GM19240 (cell line): Measurements from ENCODE around the gene CXCL12.

Source experiments
- DNase-seq: peaks from one replicate; pipeline ENCODE4 v3.0.0; 2011; ENCODE audit warnings: low spot score; ENCODE audit not compliant: insufficient read length

CXCL12 gene

GRCh38 chr10:44385696-44386441, 972 bp upstream of the CXCL12 start:
- no peak for DNase-seq

GRCh38 chr10:44384601-44385025, 284 bp downstream of the CXCL12 start:
- no peak for DNase-seq

GRCh38 chr10:44383749-44384600, 922 bp downstream of the CXCL12 start:
- DNase-seq: no peak

GRCh38 chr10:44382981-44383748, 1.7 kb downstream of the CXCL12 start:
- DNase-seq: no peak

GRCh38 chr10:44382131-44382858, 2.6 kb downstream of the CXCL12 start:
- DNase-seq: no peak

GRCh38 chr10:44380829-44381600, 3.9 kb downstream of the CXCL12 start:
- DNase-seq: no peak

- no peak for DNase-seq
Observed at GRCh38 chr10:44379907-44380306, 5.0 kb downstream of the CXCL12 start.

- DNase-seq: no peak
Observed at GRCh38 chr10:44378626-44379025, 6.3 kb downstream of the CXCL12 start.

- no peak for DNase-seq
Observed at GRCh38 chr10:44377651-44378310, 7.1 kb downstream of the CXCL12 start.

GRCh38 chr10:44376472-44377099, 8.3 kb downstream of the CXCL12 start:
- no peak for DNase-seq

- no peak for DNase-seq
Observed at GRCh38 chr10:44374155-44374554, 10.7 kb downstream of the CXCL12 start.

- DNase-seq: no peak
Observed at GRCh38 chr10:44373341-44373995, 11.4 kb downstream of the CXCL12 start.

- no peak for DNase-seq
Observed at GRCh38 chr10:44372181-44372580, 12.7 kb downstream of the CXCL12 start.

- no peak for DNase-seq
Observed at GRCh38 chr10:44370731-44371248, 14.1 kb downstream of the CXCL12 start.

- DNase-seq: no peak
Observed at GRCh38 chr10:44369854-44370253, 15.0 kb downstream of the CXCL12 start.

GRCh38 chr10:44369296-44369695, 15.6 kb downstream of the CXCL12 start:
- DNase-seq: no peak

- DNase-seq: no peak
Observed at GRCh38 chr10:44368637-44369036, 16.3 kb downstream of the CXCL12 start.

GRCh38 chr10:44366941-44367630, 17.8 kb downstream of the CXCL12 start:
- DNase-seq: no peak
